Right lobe of liver (tissue), 6 donors: ENCODE measurements around the gene MYDGF. TPM values are rescaled to one million over a fixed set of nuclear protein-coding genes. Genes with fewer than 3 reads are reported as not detected.

Experiments
- ATAC-seq, 4 donors: fragments of 200-7000 bp; cut with Tn5 transposase; one replicate each; pipeline ENCODE4 v1.9.1; 2020; ENCODE audit warnings: mild to moderate bottlenecking in 4 of 4, moderate library complexity in 4 of 4
- DNase-seq, 3 donors: peaks; one replicate each; pipeline ENCODE4 v3.0.0-alpha.2; 2020
- H3K27ac ChIP-seq, 3 donors: fragments of 200-600 bp; one replicate each; pipeline ENCODE4 v1.8.0; 2022
- H3K27me3 ChIP-seq, 2 donors: fragments of 200-600 bp; one replicate each; pipeline ENCODE4 v1.8.0; 2022
- H3K36me3 ChIP-seq, 4 donors: fragments of 200-600 bp; sonication (generic) in 1 of 4; one replicate each; pipeline versions ENCODE4 v1.5.1 to v1.8.0; 2017 to 2022; ENCODE audit warnings: control low read depth in 1 of 4
- H3K4me1 ChIP-seq, 4 donors: fragments of 200-600 bp; sonication (generic) in 1 of 4; one replicate each; pipeline versions ENCODE4 v1.5.1 to v1.8.0; 2017 to 2022; ENCODE audit warnings: control low read depth in 1 of 4
- H3K4me3 ChIP-seq, 3 donors: fragments of 200-600 bp; one replicate each; pipeline ENCODE4 v1.8.0; 2022
- H3K9me3 ChIP-seq, 4 donors: fragments of 200-600 bp; sonication (generic) in 1 of 4; one replicate each; pipeline versions ENCODE4 v1.5.1 to v1.8.0; 2017 to 2022; ENCODE audit warnings: control low read depth in 1 of 4
- POLR2A ChIP-seq: fragments of 450-650 bp; IDR thresholded peaks from one replicate; pipeline ENCODE4 v1.6.1; 2017; ENCODE audit warnings: antibody characterized with exemption, mild to moderate bottlenecking
- WGBS: methylation state at CpG from one replicate; pipeline ENCODE4 v1.1.6; 2018; ENCODE audit warnings: low coverage, low lambda C conversion rate; ENCODE audit not compliant: insufficient coverage; ENCODE audit errors: missing lambda C conversion rate; 5-methylcytosine and 5-hydroxymethylcytosine counted together
- intact Hi-C, 2 donors: fragments of 100-400 bp; cut with DNase I; formaldehyde crosslinking; loops; one replicate each; pipeline versions ENCODE4 v1.11.2 to v1.14.1; 2022
- total RNA-seq, 6 experiments: library from RNA; depleted of rRNA in 2 of 6; stranded (reverse); fragments of >200 nt in 2 of 6; fragmentation: NEBNext Ultra II Directional in 3 of 6; extraction: Animal tissue kit (Norgen Biotek cat#: 25700) in 3 of 6; gene quantifications; one replicate each; pipeline versions ENCODE4 v1.1.0 to v1.2.4, GENCODE V29; 2016 to 2023
- TF ChIP-seq, protein P1 (sequence below), 4 donors: fragments of 200-600 bp in 3 of 4; fragments of 450-650 bp in 1 of 4; IDR thresholded peaks; one replicate each; pipeline versions ENCODE4 v1.5.1 to v1.8.0; 2016 to 2022; ENCODE audit warnings: antibody characterized with exemption in 4 of 4, mild to moderate bottlenecking in 2 of 4
- donor health status: DM: no; HTN: yes; CAD: no.
- donor health status: DM: no; HTN: no; CAD: no.
- donor health status: DM: no; HTN: no; CAD: no.
- donor health status: DM: no; HTN: yes; CAD: no.
- donor health status: DM: no; HTN: yes; CAD: no.

MYDGF gene
- total RNA-seq, 6 experiments from 2014 or later = 58.2 to 98.7 (median 72.2) TPM

DNA sequence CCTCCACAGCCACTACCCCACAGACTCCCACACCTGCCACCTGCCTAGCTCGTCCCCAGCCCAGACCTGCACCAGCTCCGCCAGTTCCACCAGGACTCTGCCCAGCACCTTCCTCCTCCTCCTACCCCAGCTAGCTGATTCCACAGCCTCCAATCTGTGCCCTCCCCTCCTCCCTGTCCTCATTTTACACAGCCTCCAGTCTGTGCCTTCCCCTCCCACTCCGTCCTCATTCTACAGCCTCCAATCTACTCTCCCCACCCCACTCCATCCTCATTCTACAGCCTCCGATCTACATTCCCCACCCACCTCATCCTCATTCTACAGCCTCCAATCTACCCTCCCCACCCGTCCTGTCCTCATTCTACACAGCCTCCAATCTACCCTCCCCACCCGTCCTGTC, 7.3 kb downstream of the MYDGF start:
- ATAC-seq (no peak), DNase-seq (no peak)
- H3K4me1 ChIP-seq = no peaks in the 10 kb centered on the region
- H3K27me3 ChIP-seq = no peaks in the 10 kb centered on the region
- no peaks in the 10 kb centered on the region for H3K9me3 ChIP-seq
- peaks cover 3 to 66% (median 30%) of the 10 kb centered on the region in 4 donors for H3K36me3 ChIP-seq
- TF ChIP-seq, protein P1, sequence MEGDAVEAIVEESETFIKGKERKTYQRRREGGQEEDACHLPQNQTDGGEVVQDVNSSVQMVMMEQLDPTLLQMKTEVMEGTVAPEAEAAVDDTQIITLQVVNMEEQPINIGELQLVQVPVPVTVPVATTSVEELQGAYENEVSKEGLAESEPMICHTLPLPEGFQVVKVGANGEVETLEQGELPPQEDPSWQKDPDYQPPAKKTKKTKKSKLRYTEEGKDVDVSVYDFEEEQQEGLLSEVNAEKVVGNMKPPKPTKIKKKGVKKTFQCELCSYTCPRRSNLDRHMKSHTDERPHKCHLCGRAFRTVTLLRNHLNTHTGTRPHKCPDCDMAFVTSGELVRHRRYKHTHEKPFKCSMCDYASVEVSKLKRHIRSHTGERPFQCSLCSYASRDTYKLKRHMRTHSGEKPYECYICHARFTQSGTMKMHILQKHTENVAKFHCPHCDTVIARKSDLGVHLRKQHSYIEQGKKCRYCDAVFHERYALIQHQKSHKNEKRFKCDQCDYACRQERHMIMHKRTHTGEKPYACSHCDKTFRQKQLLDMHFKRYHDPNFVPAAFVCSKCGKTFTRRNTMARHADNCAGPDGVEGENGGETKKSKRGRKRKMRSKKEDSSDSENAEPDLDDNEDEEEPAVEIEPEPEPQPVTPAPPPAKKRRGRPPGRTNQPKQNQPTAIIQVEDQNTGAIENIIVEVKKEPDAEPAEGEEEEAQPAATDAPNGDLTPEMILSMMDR (IDR thresholded peaks at IDR 0.05) = no peak
- TF ChIP-seq POLR2A = no peak
- H3K4me3 ChIP-seq = no peak overlapping the region
- intact Hi-C loops = no loop called here
- WGBS = 86% methylated on average over 4 of the region's 6 CpGs
- no peak overlapping the region for H3K27ac ChIP-seq

DNA sequence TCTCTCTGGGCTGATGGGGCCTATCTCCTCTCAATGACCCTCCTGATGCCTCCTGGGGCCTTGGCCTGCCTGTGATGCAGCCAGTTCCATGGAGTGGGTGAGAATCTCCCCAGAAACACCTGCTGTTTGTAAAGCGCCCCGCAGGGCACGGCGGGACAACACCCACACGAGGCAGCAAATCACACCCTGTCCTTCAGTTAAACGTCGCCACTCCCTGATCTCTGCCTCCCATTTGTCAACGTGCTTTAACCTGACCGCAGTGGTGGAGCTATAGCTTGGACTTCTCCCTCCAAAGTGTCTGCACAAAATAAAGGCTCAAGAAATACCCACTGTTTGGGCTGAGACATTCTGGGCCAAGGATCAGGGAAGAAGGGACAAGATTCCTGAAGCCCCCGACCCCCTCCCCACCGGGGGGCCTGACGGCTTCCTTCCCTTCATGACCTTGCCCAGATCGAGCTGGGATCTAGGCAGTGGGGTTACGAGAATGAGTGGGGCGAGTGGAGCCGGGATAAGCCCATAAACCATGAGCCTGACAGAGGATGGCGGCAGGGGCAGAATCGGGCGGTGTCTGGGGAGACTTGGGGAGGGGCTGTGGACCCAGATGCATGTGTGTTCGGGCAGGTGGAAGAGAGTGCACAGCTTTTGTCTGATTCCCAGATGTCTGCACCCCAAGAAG, 8.0 kb downstream of the MYDGF start:
- Histone ChIP-seq H3K9me3 (no peaks in the 10 kb centered on the region), H3K27ac (no peak overlapping the region), H3K27me3 (no peaks in the 10 kb centered on the region), H3K36me3 (peaks cover 3 to 66% (median 30%) of the 10 kb centered on the region in 4 donors), H3K4me1 (no peaks in the 10 kb centered on the region), H3K4me3 (no peak overlapping the region)
- WGBS = 67% methylated on average over 9 of the region's 20 CpGs
- DNase-seq (no peak), ATAC-seq (no peak)
- intact Hi-C loops = no loop called here
- no peak for TF ChIP-seq POLR2A
- TF ChIP-seq, protein P1 (IDR thresholded peaks at IDR 0.05) = no peak

DNA sequence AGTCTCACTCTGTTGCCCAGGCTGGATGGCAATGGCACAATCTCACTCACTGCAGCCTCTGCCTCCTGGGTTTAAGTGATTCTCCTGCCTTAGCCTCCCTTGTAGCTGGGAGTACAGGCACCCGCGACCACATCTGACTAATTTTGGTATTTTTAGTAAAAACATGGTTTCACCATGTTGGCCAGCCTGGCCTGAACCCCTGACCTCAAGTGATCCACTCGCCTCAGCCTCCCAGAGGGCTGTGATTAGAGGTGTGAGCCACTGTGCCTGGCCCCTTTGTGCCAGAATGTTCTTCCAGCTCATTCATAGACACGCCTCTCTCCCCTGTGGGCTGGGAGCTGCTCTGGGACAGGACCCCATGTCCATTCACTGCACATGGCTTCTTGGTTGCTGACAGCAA, 9.1 kb downstream of the MYDGF start:
- H3K4me1 ChIP-seq = peaks cover 0 to under 1% (median 0%) of the 10 kb centered on the region in 4 donors
- TF ChIP-seq POLR2A = no peak
- TF ChIP-seq, protein P1 (IDR thresholded peaks at IDR 0.05) = no peak
- H3K27me3 ChIP-seq = no peaks in the 10 kb centered on the region
- intact Hi-C loops = no loop called here
- H3K9me3 ChIP-seq = no peaks in the 10 kb centered on the region
- DNase-seq = no peak
- H3K27ac ChIP-seq = peak overlapping the region in 1 of 3 donors; percentile 7
- peaks cover 3 to 58% (median 25%) of the 10 kb centered on the region in 4 donors for H3K36me3 ChIP-seq
- H3K4me3 ChIP-seq = no peak overlapping the region
- WGBS = 40% methylated on average over 1 of the region's 4 CpGs
- peak in 2 of 4 donors; percentile 2 to 4 for ATAC-seq

DNA sequence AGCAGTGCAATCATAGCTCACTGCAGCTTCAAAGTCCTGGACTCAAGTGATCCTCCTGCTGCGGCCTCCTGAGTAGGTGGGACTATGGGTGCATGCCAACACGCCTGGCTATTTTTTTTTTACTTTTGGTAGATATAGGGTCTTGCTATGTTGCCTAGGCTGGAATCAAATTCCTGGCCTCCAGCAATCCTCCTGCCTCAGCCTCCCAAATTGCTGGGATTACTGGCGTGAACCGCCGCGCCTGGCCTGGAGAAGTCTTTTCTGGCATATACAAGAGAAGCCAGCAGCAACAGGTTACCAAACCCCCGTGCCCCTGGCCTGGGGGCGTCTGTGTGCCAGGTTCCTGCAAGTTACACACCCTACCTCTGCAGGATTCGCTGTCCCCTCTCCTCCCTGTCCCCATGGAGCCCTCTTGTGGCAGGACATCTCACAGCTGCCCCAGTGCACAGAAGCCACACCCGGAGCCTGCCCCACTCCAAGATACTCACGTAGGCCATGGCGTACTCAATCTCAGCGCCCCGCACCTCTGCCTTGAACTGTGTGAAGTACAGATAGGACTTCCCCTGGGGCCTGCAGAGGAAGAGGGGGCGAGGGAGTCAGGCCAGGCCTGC, 9.9 kb downstream of the MYDGF start:
- Histone ChIP-seq H3K27me3 (no peaks in the 10 kb centered on the region), H3K27ac (peak overlapping the region in 1 of 3 donors; percentile 7), H3K9me3 (no peaks in the 10 kb centered on the region), H3K4me3 (no peak overlapping the region), H3K4me1 (peaks cover 0 to 8% (median 4%) of the 10 kb centered on the region in 4 donors), H3K36me3 (peaks cover 3 to 55% (median 25%) of the 10 kb centered on the region in 4 donors)
- DNase-seq (peak; percentile 75 to 78 (median 77)), ATAC-seq (peak; percentile 75 to 87 (median 82))
- no peak for TF ChIP-seq POLR2A
- TF ChIP-seq, protein P1 (IDR thresholded peaks at IDR 0.05) = peak; percentile 47 to 67 (median 60)
- intact Hi-C loops = no loop called here
- 67% methylated on average over 3 of the region's 15 CpGs for WGBS
